ENCODE data around the gene DBNDD2. TPM values are rescaled to one million over a fixed set of nuclear protein-coding genes. Genes with fewer than 3 reads are reported as not detected.

DBNDD2 gene
- total RNA-seq, 4 donors from 2014 or later: 53.2 to 115 (median 72.5) TPM

- no peak for TF ChIP-seq POLR2A (IDR thresholded peaks at IDR 0.05)
- TF ChIP-seq CTCF (IDR thresholded peaks at IDR 0.05): no peak
- WGBS, 2 donors: 88 to 94% methylated on average over 7 of the region's 7 CpGs
- intact Hi-C loops (cut with DNase I; ENCODE audit: low total_unique reads): no loop called here
- no peak overlapping the region for H3K4me3 ChIP-seq (ENCODE audit: low read depth, poor library complexity, severe bottlenecking)
- no peak for DNase-seq (ENCODE audit: low spot score in 2 of 2)
These were observed 1.6 kb downstream of the DBNDD2 start for GRCh38 chr20:45409521-45410272.

- intact Hi-C loops (cut with DNase I; ENCODE audit: low total_unique reads): no loop called here
- 64 to 76% methylated on average over 8 of the region's 8 CpGs for WGBS, 2 donors
These were observed 2.8 kb downstream of the DBNDD2 start for GRCh38 chr20:45410887-45411286.

GRCh38 chr20:45412653-45413052 lies 4.6 kb downstream of the DBNDD2 start:
- TF ChIP-seq CTCF (IDR thresholded peaks at IDR 0.05): no peak
- no peak for TF ChIP-seq POLR2A (IDR thresholded peaks at IDR 0.05)
- H3K4me3 ChIP-seq (ENCODE audit: low read depth, poor library complexity, severe bottlenecking): no peak overlapping the region
- intact Hi-C loops (cut with DNase I; ENCODE audit: low total_unique reads): no loop called here
- DNase-seq (ENCODE audit: low spot score in 2 of 2): no peak
- 64% methylated on average over 5 of the region's 5 CpGs for WGBS, 2 donors

More at GRCh38 chr20:45410887-45411286, 2.8 kb downstream of the DBNDD2 start:
- TF ChIP-seq CTCF (IDR thresholded peaks at IDR 0.05) (no peak), POLR2A (IDR thresholded peaks at IDR 0.05) (no peak)
- H3K4me3 ChIP-seq (ENCODE audit: low read depth, poor library complexity, severe bottlenecking): no peak overlapping the region
- DNase-seq (ENCODE audit: low spot score in 2 of 2): no peak

GRCh38 chr20:45413479-45413878 lies 5.4 kb downstream of the DBNDD2 start:
- no peak for DNase-seq (ENCODE audit: low spot score in 2 of 2)
- TF ChIP-seq POLR2A (IDR thresholded peaks at IDR 0.05) (no peak), CTCF (IDR thresholded peaks at IDR 0.05) (no peak)
- H3K4me3 ChIP-seq (ENCODE audit: low read depth, poor library complexity, severe bottlenecking): no peak overlapping the region
- WGBS, 2 donors: 56 to 77% methylated on average over 3 of the region's 3 CpGs
- intact Hi-C loops (cut with DNase I; ENCODE audit: low total_unique reads): no loop called here

GRCh38 chr20:45415822-45416637 lies 7.9 kb downstream of the DBNDD2 start, which contains the start of gene PIGT:
PIGT (plus strand) TSS chr20:45416141; CDS start chr20:45416157, 16 bp downstream.
- DNase-seq (ENCODE audit: low spot score in 2 of 2): peak; percentile 86 to 97
- H3K4me3 ChIP-seq (ENCODE audit: low read depth, poor library complexity, severe bottlenecking): peak within 1 kb of the TSS; percentile 96
- 0 to 1% methylated on average over 45 to 52 of the region's 52 CpGs for WGBS, 2 donors
- no peak for TF ChIP-seq CTCF (IDR thresholded peaks at IDR 0.05)
- TF ChIP-seq POLR2A (IDR thresholded peaks at IDR 0.05): peak in 1 of 2 donors; percentile 27
- intact Hi-C loops (cut with DNase I; ENCODE audit: low total_unique reads): no loop called here
